Caki2 (cell line): ENCODE measurements around the gene TASL. TPM values are rescaled to one million over a fixed set of nuclear protein-coding genes. Genes with fewer than 3 reads are reported as not detected.

Experiments used
- total RNA-seq: library from RNA; depleted of rRNA; stranded (reverse); fragments of >200 nt; shearing (Covaris generic); gene quantifications from 2 replicates; pipeline ENCODE4 v1.2.3, GENCODE V29; 2014; ENCODE audit warnings: low replicate concordance; rRNA removed

Gene TASL
- total RNA-seq, 1 experiment from 2014 or later, result not detected

Other genes with a start within 250 kb of the TASL start
- gene GK, start 75.7 kb upstream of the TASL start, total RNA-seq, result 3.9 and 4.5 TPM in 2 replicates